Neural progenitor cell (in vitro differentiated cells): ENCODE results near the gene PRB3. TPM values are rescaled to one million over a fixed set of nuclear protein-coding genes. Genes with fewer than 3 reads are reported as not detected.

Source experiments
- DNase-seq: peaks from one replicate; pipeline ENCODE4 v3.0.0-alpha.2; 2016; ENCODE audit warnings: low spot score
- H2AFZ ChIP-seq: fragments of 200-600 bp; sonication (generic); replicated peaks from 2 replicates; pipeline ENCODE4 v1.6.1; 2016; ENCODE audit warnings: antibody characterized with exemption
- H3F3A ChIP-seq: fragments of 200-600 bp; sonication (generic); 2 replicates; pipeline ENCODE4 v1.6.1; 2016; ENCODE audit warnings: antibody characterized with exemption, low read depth
- H3K27ac ChIP-seq: fragments of 200-600 bp; sonication (generic); 2 replicates; pipeline ENCODE4 v1.5.1; 2016; ENCODE audit warnings: mild to moderate bottlenecking
- H3K27me3 ChIP-seq: fragments of 200-600 bp; sonication (generic); 2 replicates; pipeline ENCODE4 v1.6.1; 2016; ENCODE audit warnings: mild to moderate bottlenecking, moderate library complexity
- H3K36me3 ChIP-seq: fragments of 200-600 bp; sonication (generic); 2 replicates; pipeline ENCODE4 v1.5.1; 2016
- H3K4me1 ChIP-seq: fragments of 200-600 bp; sonication (generic); 2 replicates; pipeline ENCODE4 v1.6.1; 2016; ENCODE audit warnings: mixed run types
- H3K4me2 ChIP-seq: fragments of 200-600 bp; sonication (generic); 2 replicates; pipeline ENCODE4 v1.6.1; 2016
- H3K4me3 ChIP-seq: fragments of 200-600 bp; sonication (generic); 2 replicates; pipeline ENCODE4 v1.5.1; 2016
- H3K79me2 ChIP-seq: fragments of 200-600 bp; sonication (generic); 2 replicates; pipeline ENCODE4 v1.6.1; 2016; ENCODE audit warnings: low read depth
- H3K9ac ChIP-seq: fragments of 200-600 bp; sonication (generic); 2 replicates; pipeline ENCODE4 v1.6.1; 2016
- H3K9me3 ChIP-seq: fragments of 200-600 bp; sonication (generic); 2 replicates; pipeline ENCODE4 v1.5.1; 2016; ENCODE audit warnings: low read depth
- H4K20me1 ChIP-seq: fragments of 200-600 bp; sonication (generic); 2 replicates; pipeline ENCODE4 v1.6.1; 2016; ENCODE audit warnings: low read depth
- H3K27ac Mint-ChIP-seq: 3 replicates; pipeline ENCODE4 v1.8.0; 2021; ENCODE audit warnings: mixed read lengths
- H3K27me3 Mint-ChIP-seq: 2 replicates; pipeline ENCODE4 v1.8.0; 2022; ENCODE audit warnings: low read depth, mild to moderate bottlenecking, inconsistent platforms, moderate library complexity, mixed read lengths; ENCODE audit not compliant: insufficient read depth
- H3K36me3 Mint-ChIP-seq: 3 replicates; pipeline ENCODE4 v1.8.0; 2021; ENCODE audit warnings: mixed read lengths
- H3K4me1 Mint-ChIP-seq: 3 replicates; pipeline ENCODE4 v1.8.0; 2021; ENCODE audit warnings: mixed read lengths
- H3K4me3 Mint-ChIP-seq: 3 replicates; pipeline ENCODE4 v1.8.0; 2021; ENCODE audit warnings: mild to moderate bottlenecking, moderate library complexity, mixed read lengths
- H3K9me3 Mint-ChIP-seq: 3 replicates; pipeline ENCODE4 v1.8.0; 2020; ENCODE audit warnings: mixed read lengths
- CTCF ChIP-seq: fragments of 200-600 bp; sonication (generic); IDR thresholded peaks from 2 replicates; pipeline ENCODE4 v1.5.1; 2017; ENCODE audit warnings: antibody characterized with exemption, mild to moderate bottlenecking
- EZH2 ChIP-seq: fragments of 200-600 bp; sonication (generic); IDR thresholded peaks from 2 replicates; pipeline ENCODE4 v1.6.1; 2017; ENCODE audit warnings: antibody characterized with exemption, mild to moderate bottlenecking, moderate library complexity
- EZH2phosphoT487 ChIP-seq: fragments of 200-600 bp; sonication (generic); IDR thresholded peaks from 2 replicates; pipeline ENCODE4 v1.6.1; 2017; ENCODE audit warnings: antibody characterized with exemption
- total RNA-seq: library from RNA; depleted of rRNA; stranded (reverse); fragments of >200 nt; gene quantifications from 2 replicates; pipeline ENCODE4 v1.2.3, GENCODE V29; 2015; ENCODE audit warnings: low replicate concordance

PRB3 gene
- total RNA-seq, 1 donor from 2014 or later: not detected

DNA sequence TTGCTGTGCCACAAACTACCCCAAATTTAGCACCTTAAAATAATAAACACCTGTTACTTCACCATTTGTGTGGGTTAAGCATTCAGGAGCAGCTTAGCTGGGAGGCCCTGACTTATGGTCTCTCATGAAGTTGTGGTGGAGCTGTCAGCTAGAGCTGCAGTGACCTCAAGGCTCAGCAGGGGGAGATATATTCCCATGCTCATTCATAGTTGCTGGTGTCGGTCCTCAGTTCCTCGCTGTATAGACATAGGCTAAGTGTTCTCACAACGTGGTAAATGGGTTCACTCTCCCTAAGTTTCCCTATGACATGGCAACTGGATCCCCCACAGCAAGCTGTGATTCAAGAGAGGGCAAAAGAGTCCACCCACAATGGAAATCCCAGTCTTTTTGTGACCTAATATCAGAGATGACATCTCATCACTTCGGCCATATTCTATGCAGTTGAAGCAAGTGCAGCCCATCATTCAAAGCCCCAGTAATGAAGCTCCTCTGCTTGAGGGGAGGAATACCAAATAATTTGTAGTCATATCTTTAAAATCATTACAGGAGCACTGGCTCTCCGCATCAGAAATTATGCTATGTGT, 41.1 kb downstream of the PRB3 start:
- DNase-seq: peak; percentile 77
- Histone ChIP-seq H3K79me2 (no peaks in the 10 kb centered on the region), H3K36me3 (no peaks in the 10 kb centered on the region), H3K4me1 (no peaks in the 10 kb centered on the region), H4K20me1 (no peaks in the 10 kb centered on the region), H3K27ac (no peak overlapping the region), H2AFZ (no peak overlapping the region), H3K9me3 (no peaks in the 10 kb centered on the region), H3K4me3 (no peak overlapping the region), H3K9ac (no peak overlapping the region), H3K4me2 (no peak overlapping the region), H3F3A (no peaks in the 10 kb centered on the region), H3K27me3 (no peaks in the 10 kb centered on the region)
- TF ChIP-seq EZH2: no peak
- no peak for TF ChIP-seq EZH2phosphoT487
- peak; percentile 80 for TF ChIP-seq CTCF
- H3K27ac Mint-ChIP-seq: no peak overlapping the region
- H3K36me3 Mint-ChIP-seq: no peaks in the 10 kb centered on the region
- H3K4me1 Mint-ChIP-seq: no peaks in the 10 kb centered on the region
- H3K27me3 Mint-ChIP-seq: no peaks in the 10 kb centered on the region
- no peak overlapping the region for H3K4me3 Mint-ChIP-seq
- no peaks in the 10 kb centered on the region for H3K9me3 Mint-ChIP-seq

DNA sequence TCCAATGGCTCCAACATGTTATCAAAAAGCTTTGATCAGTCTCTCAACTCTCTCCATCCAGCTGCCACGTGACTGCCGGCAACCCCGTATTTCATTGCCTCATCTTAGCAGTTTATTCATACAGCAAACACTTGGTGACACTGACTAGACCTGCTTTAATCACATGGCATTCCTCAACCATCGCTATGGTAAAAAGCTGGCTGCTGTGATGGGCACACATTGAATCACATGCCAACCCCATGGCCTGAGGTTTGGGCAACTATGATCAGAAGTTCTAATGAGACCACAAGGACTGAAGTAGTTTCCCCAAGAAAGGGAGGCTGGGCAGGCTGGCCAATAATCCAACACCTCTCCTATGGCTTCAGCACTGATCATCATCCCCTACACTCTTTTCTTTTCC, 42.1 kb downstream of the PRB3 start:
- Mint-ChIP-seq H3K4me1 (no peaks in the 10 kb centered on the region), H3K9me3 (no peaks in the 10 kb centered on the region), H3K27ac (no peak overlapping the region), H3K36me3 (no peaks in the 10 kb centered on the region), H3K4me3 (no peak overlapping the region), H3K27me3 (no peaks in the 10 kb centered on the region)
- Histone ChIP-seq H3F3A (no peaks in the 10 kb centered on the region), H3K4me1 (no peaks in the 10 kb centered on the region), H3K9me3 (no peaks in the 10 kb centered on the region), H3K4me2 (no peak overlapping the region), H3K27ac (no peak overlapping the region), H3K79me2 (no peaks in the 10 kb centered on the region), H3K36me3 (no peaks in the 10 kb centered on the region), H2AFZ (no peak overlapping the region), H3K27me3 (no peaks in the 10 kb centered on the region), H3K4me3 (no peak overlapping the region), H3K9ac (no peak overlapping the region), H4K20me1 (no peaks in the 10 kb centered on the region)
- TF ChIP-seq EZH2 (no peak), EZH2phosphoT487 (no peak), CTCF (no peak)
- no peak for DNase-seq

Other genes with a start within 250 kb of the PRB3 start
- 7.7 and 9.7 TPM in 2 replicates for gene TAS2R19, start 247.1 kb downstream of the PRB3 start, total RNA-seq
- 7.8 and 13.2 TPM in 2 replicates for gene TAS2R31, start 238.3 kb downstream of the PRB3 start, total RNA-seq
- 1.9 and 3.5 TPM in 2 replicates for gene TAS2R46, start 207.4 kb downstream of the PRB3 start, total RNA-seq
- 2.5 and 4.0 TPM in 2 replicates for gene TAS2R43, start 177.4 kb downstream of the PRB3 start, total RNA-seq
- gene TAS2R30, start 135.1 kb downstream of the PRB3 start, total RNA-seq: 7.9 and 13.1 TPM in 2 replicates
- gene SMIM10L1, start 98.5 kb downstream of the PRB3 start, total RNA-seq: 11.6 and 16.3 TPM in 2 replicates
- gene TAS2R42, start 82.8 kb downstream of the PRB3 start, total RNA-seq: not detected in 2 replicates
- gene PRB4, start 40.7 kb upstream of the PRB3 start, total RNA-seq: not detected in 2 replicates
- not detected in 2 replicates for gene PRB2, start 125.9 kb upstream of the PRB3 start, total RNA-seq